GM23338 (cell line): ENCODE results near the gene DAPK1. TPM values are rescaled to one million over a fixed set of nuclear protein-coding genes. Genes with fewer than 3 reads are reported as not detected.

Experiments
- ATAC-seq: fragments of 200-7000 bp; cut with Tn5 transposase; 3 replicates; pipeline ENCODE4 v1.9.1; 2020
- DNase-seq: peaks from one replicate; pipeline ENCODE4 v3.0.0-alpha.2; 2015; ENCODE audit warnings: low spot score
- H2AFZ ChIP-seq: fragments of 200-600 bp; sonication (generic); 2 replicates; pipeline ENCODE4 v1.8.0; 2016; ENCODE audit warnings: antibody characterized with exemption, mild to moderate bottlenecking, moderate library complexity
- H3F3A ChIP-seq: fragments of 200-600 bp; sonication (generic); replicated peaks from 2 replicates; pipeline ENCODE4 v1.8.0; 2017; ENCODE audit warnings: antibody characterized with exemption, mixed run types, low read depth
- H3K27ac ChIP-seq: fragments of 200-600 bp; sonication (generic); 2 replicates; pipeline ENCODE4 v1.6.1; 2016; ENCODE audit warnings: low read depth
- H3K27me3 ChIP-seq: fragments of 200-600 bp; sonication (generic); 2 replicates; pipeline ENCODE4 v1.8.0; 2016; ENCODE audit warnings: mild to moderate bottlenecking, mixed run types, moderate library complexity; ENCODE audit not compliant: insufficient read depth
- H3K36me3 ChIP-seq: fragments of 200-600 bp; sonication (generic); 2 replicates; pipeline ENCODE4 v1.8.0; 2016; ENCODE audit warnings: mild to moderate bottlenecking; ENCODE audit not compliant: insufficient read depth
- H3K4me1 ChIP-seq: fragments of 200-600 bp; sonication (generic); 2 replicates; pipeline ENCODE4 v1.8.0; 2016; ENCODE audit warnings: mild to moderate bottlenecking, moderate library complexity; ENCODE audit not compliant: insufficient read depth
- H3K4me2 ChIP-seq: fragments of 200-600 bp; sonication (generic); 2 replicates; pipeline ENCODE4 v1.7.1; 2017; ENCODE audit warnings: mixed run types
- H3K4me3 ChIP-seq: fragments of 200-600 bp; sonication (generic); 2 replicates; pipeline ENCODE4 v1.6.1; 2016; ENCODE audit warnings: mixed run types
- H3K79me2 ChIP-seq: fragments of 200-600 bp; sonication (generic); replicated peaks from 2 replicates; pipeline ENCODE4 v1.8.0; 2017; ENCODE audit warnings: mild to moderate bottlenecking; ENCODE audit not compliant: insufficient read depth
- H3K9me2 ChIP-seq: fragments of 200-600 bp; sonication (generic); 2 replicates; pipeline ENCODE4 v1.8.0; 2017; ENCODE audit not compliant: insufficient read depth
- H4K20me1 ChIP-seq: fragments of 200-600 bp; sonication (generic); replicated peaks from 2 replicates; pipeline ENCODE4 v1.8.0; 2017; ENCODE audit warnings: mild to moderate bottlenecking; ENCODE audit not compliant: insufficient read depth
- H3K27ac Mint-ChIP-seq: 2 replicates; pipeline ENCODE4 v1.8.0; 2020; ENCODE audit warnings: inconsistent platforms, mild to moderate bottlenecking, moderate library complexity, mixed read lengths
- H3K27me3 Mint-ChIP-seq: 3 replicates; pipeline ENCODE4 v1.8.0; 2022; ENCODE audit warnings: low read depth, mild to moderate bottlenecking, moderate library complexity, mixed read lengths, inconsistent platforms; ENCODE audit not compliant: insufficient read depth, poor library complexity
- H3K36me3 Mint-ChIP-seq: 3 replicates; pipeline ENCODE4 v1.8.0; 2021; ENCODE audit warnings: low read depth, mild to moderate bottlenecking, inconsistent platforms, moderate library complexity, mixed read lengths
- H3K4me1 Mint-ChIP-seq: 3 replicates; pipeline ENCODE4 v1.8.0; 2020; ENCODE audit warnings: mild to moderate bottlenecking, inconsistent platforms, mixed read lengths
- H3K4me3 Mint-ChIP-seq: 3 replicates; pipeline ENCODE4 v1.8.0; 2021; ENCODE audit warnings: moderate library complexity, mild to moderate bottlenecking, inconsistent platforms, mixed read lengths
- H3K9me3 Mint-ChIP-seq: 3 replicates; pipeline ENCODE4 v1.8.0; 2020; ENCODE audit warnings: moderate library complexity, mild to moderate bottlenecking, inconsistent platforms, mixed read lengths
- CREB1 ChIP-seq: fragments of 250-450 bp; sonication (Bioruptor Pico); IDR thresholded peaks from 2 replicates; pipeline ENCODE4 v1.5.0; 2020; ENCODE audit warnings: low read depth, mild to moderate bottlenecking, moderate library complexity
- ETS1 ChIP-seq: IDR thresholded peaks from 2 replicates; pipeline ENCODE4 v1.6.1; 2016; ENCODE audit warnings: antibody characterized with exemption
- EZH2 ChIP-seq: fragments of 200-600 bp; sonication (generic); IDR thresholded peaks from one replicate; pipeline ENCODE4 v1.8.0; 2017; ENCODE audit warnings: antibody characterized with exemption, mild to moderate bottlenecking, low read depth; ENCODE audit not compliant: unreplicated experiment
- EZH2phosphoT487 ChIP-seq: fragments of 200-600 bp; sonication (generic); IDR thresholded peaks from one replicate; pipeline ENCODE4 v1.8.1; 2018; ENCODE audit warnings: antibody characterized with exemption; ENCODE audit not compliant: unreplicated experiment
- JUNB ChIP-seq: IDR thresholded peaks from one replicate; pipeline ENCODE4 v1.6.1; 2016; ENCODE audit warnings: antibody characterized with exemption; ENCODE audit not compliant: unreplicated experiment
- NANOG ChIP-seq: IDR thresholded peaks from 2 replicates; pipeline ENCODE4 v1.6.1; 2016; ENCODE audit warnings: antibody characterized with exemption, borderline replicate concordance
- REST ChIP-seq: IDR thresholded peaks from one replicate; pipeline ENCODE4 v1.6.1; 2018; ENCODE audit warnings: antibody characterized with exemption; ENCODE audit not compliant: unreplicated experiment
- ZNF331 ChIP-seq: fragments of 250-450 bp; sonication (Bioruptor Pico); IDR thresholded peaks from 2 replicates; pipeline ENCODE4 v1.5.0; 2020; ENCODE audit warnings: low read depth, mild to moderate bottlenecking, moderate library complexity
- polyA plus RNA-seq: library from polyadenylated mRNA; unstranded; fragments of >200 nt; fragmentation: Nextera tagmentation; extraction: Ambion mirVana; gene quantifications from 2 replicates; pipeline ENCODE4 v1.2.1, GENCODE V29; 2016
- total RNA-seq: library from RNA; depleted of rRNA; stranded (reverse); fragments of >200 nt; shearing (Covaris generic); gene quantifications from 2 replicates; pipeline ENCODE4 v1.2.3, GENCODE V29; 2014
- TF ChIP-seq, protein P1 (sequence below), 2 experiments: fragments of 200-600 bp in 1 of 2; sonication (generic) in 1 of 2; conservative IDR thresholded peaks; 2 replicates each; pipeline versions ENCODE4 v1.5.1 to v1.6.1; 2016 to 2017; ENCODE audit warnings: antibody characterized with exemption in 2 of 2, low read depth in 2 of 2, mild to moderate bottlenecking in 2 of 2, moderate library complexity in 1 of 2

DAPK1 gene
- total and polyA plus RNA-seq, 2 experiments from 2014 or later: 37.0 to 134 TPM

DNA sequence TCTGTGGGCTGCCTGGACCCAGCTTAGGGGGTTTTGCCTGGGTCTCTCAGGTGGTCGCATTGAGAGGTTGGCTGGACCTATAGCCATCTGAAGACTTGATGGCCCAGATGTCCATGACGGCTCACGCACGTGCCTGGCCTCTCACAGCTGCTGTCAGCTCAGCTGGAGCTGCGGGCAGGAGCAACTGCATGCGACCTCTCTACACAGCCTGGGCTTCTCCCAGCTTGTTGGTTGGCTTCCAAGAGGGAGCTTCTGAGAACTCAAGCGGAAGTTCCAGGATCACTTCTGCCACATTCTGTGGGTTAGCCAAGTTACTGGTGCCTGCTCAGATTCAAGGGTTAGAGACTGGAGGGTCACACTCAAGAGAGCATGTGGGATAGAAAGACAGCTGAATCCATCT is 99.2 kb downstream of the DAPK1 start:
- no peak overlapping the region for H3K4me3 ChIP-seq
- H3K9me2 ChIP-seq: peaks cover 3% of the 10 kb centered on the region; the same call in 1 of the 2 replicates
- Mint-ChIP-seq H3K9me3 (no peaks in the 10 kb centered on the region), H3K4me3 (no peak overlapping the region), H3K27ac (no peak overlapping the region), H3K36me3 (no peaks in the 10 kb centered on the region; the same call in 2 of the 3 replicates), H3K27me3 (peaks cover 12% of the 10 kb centered on the region), H3K4me1 (peaks cover 72% of the 10 kb centered on the region)
- DNase-seq (no peak), ATAC-seq (no peak)
- H3F3A ChIP-seq: peaks cover 3% of the 10 kb centered on the region; the same call in 1 of the 2 replicates
- H4K20me1 ChIP-seq: peaks cover 48% of the 10 kb centered on the region
- TF ChIP-seq, protein P1, sequence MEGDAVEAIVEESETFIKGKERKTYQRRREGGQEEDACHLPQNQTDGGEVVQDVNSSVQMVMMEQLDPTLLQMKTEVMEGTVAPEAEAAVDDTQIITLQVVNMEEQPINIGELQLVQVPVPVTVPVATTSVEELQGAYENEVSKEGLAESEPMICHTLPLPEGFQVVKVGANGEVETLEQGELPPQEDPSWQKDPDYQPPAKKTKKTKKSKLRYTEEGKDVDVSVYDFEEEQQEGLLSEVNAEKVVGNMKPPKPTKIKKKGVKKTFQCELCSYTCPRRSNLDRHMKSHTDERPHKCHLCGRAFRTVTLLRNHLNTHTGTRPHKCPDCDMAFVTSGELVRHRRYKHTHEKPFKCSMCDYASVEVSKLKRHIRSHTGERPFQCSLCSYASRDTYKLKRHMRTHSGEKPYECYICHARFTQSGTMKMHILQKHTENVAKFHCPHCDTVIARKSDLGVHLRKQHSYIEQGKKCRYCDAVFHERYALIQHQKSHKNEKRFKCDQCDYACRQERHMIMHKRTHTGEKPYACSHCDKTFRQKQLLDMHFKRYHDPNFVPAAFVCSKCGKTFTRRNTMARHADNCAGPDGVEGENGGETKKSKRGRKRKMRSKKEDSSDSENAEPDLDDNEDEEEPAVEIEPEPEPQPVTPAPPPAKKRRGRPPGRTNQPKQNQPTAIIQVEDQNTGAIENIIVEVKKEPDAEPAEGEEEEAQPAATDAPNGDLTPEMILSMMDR (conservative IDR thresholded peaks at IDR 0.05; ENCODE audit: low read depth in 2 of 2): no peak
- TF ChIP-seq ZNF331 (no peak), NANOG (no peak), EZH2 (no peak)
- no peak overlapping the region for H2AFZ ChIP-seq
- H3K79me2 ChIP-seq: peaks cover 92% of the 10 kb centered on the region
- H3K27me3 ChIP-seq: no peaks in the 10 kb centered on the region
- H3K36me3 ChIP-seq: no peaks in the 10 kb centered on the region
- no peak overlapping the region for H3K4me2 ChIP-seq
- peaks cover 48% of the 10 kb centered on the region for H3K4me1 ChIP-seq
- H3K27ac ChIP-seq: no peak overlapping the region

DNA sequence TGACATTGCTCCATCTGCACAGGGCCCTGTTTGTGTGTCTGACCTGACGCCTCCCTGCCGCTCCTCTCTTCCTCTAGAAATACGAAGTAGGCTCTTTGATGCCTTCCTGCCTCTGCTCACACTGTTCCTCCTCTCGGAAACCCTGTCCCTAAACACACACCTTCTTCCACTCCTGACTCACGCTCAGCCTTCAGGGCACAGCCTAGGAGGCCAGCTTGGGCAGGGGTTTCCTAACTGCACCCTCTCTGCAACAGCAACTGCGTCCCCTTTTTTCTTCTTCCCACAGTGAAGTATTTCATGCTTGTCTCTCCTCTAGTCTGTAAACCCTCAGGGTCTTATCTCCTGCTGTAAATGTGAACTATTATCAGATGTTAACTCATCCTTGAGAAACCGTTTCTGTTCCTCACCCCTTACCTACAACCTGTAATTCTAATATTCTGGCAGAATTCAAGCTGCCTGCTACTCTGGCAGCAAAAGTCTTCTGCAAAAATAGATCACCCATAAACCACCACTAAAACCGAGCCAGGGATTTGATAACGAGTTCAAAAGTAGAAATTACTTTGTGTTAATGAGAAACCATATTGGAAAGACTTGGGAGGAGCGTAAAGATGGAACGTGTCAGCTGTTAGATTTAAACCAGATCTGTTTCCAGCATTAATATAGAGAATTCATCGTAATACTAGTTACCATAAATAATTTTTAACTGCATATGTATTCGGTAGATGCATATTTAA is 100.2 kb downstream of the DAPK1 start:
- no peak overlapping the region for H3K27ac ChIP-seq
- H3K9me2 ChIP-seq: peaks cover 3% of the 10 kb centered on the region; the same call in 1 of the 2 replicates
- ATAC-seq: no peak
- H3K4me1 Mint-ChIP-seq: peaks cover 70% of the 10 kb centered on the region
- peaks cover 38% of the 10 kb centered on the region for H3K4me1 ChIP-seq
- H3K9me3 Mint-ChIP-seq: no peaks in the 10 kb centered on the region
- H3K27me3 ChIP-seq: no peaks in the 10 kb centered on the region
- no peaks in the 10 kb centered on the region; the same call in 2 of the 3 replicates for H3K36me3 Mint-ChIP-seq
- DNase-seq: no peak
- peaks cover 94% of the 10 kb centered on the region for H3K79me2 ChIP-seq
- H2AFZ ChIP-seq: no peak overlapping the region
- H3K4me3 ChIP-seq: no peak overlapping the region
- no peak overlapping the region for H3K4me3 Mint-ChIP-seq
- peaks cover 3% of the 10 kb centered on the region; the same call in 1 of the 2 replicates for H3F3A ChIP-seq
- peaks cover 7% of the 10 kb centered on the region for H3K27me3 Mint-ChIP-seq
- H3K27ac Mint-ChIP-seq: no peak overlapping the region; the same call in 1 of the 2 replicates
- no peaks in the 10 kb centered on the region for H3K36me3 ChIP-seq
- no peak overlapping the region for H3K4me2 ChIP-seq
- peaks cover 53% of the 10 kb centered on the region for H4K20me1 ChIP-seq
- TF ChIP-seq JUNB (no peak), NANOG (no peak), CREB1 (CRISPR knock-in tag) (no peak), EZH2phosphoT487 (no peak), ETS1 (no peak), REST (no peak)
